Endothelial cell of umbilical vein (primary cell): Measurements from ENCODE around the gene CAT.

Experiments
- CTCF ChIP-seq, 2 donors: IDR thresholded peaks; 1 replicate in 1 of 2; 2 replicates in 1 of 2; pipeline ENCODE4 v1.5.1; 2011; ENCODE audit warnings: low read length in 2 of 2, mild to moderate bottlenecking in 2 of 2, moderate library complexity in 2 of 2, control low read depth in 1 of 2, inconsistent platforms in 1 of 2, low read depth in 1 of 2; ENCODE audit not compliant: insufficient read depth in 1 of 2; ENCODE audit errors: extremely low read depth in 1 of 2
- EZH2 ChIP-seq: IDR thresholded peaks from 2 replicates; pipeline ENCODE4 v1.6.1; 2012; ENCODE audit warnings: borderline replicate concordance, low read depth, mild to moderate bottlenecking, moderate library complexity, low read length, inconsistent platforms; ENCODE audit not compliant: severe bottlenecking
- JUN ChIP-seq: IDR thresholded peaks from 2 replicates; pipeline ENCODE4 v1.6.1; 2011; ENCODE audit warnings: borderline replicate concordance, low read depth; ENCODE audit not compliant: insufficient read length, insufficient read depth
- POLR2A ChIP-seq: IDR thresholded peaks from 2 replicates; pipeline ENCODE4 v1.6.1; 2012; ENCODE audit warnings: low read depth, mild to moderate bottlenecking, control low read depth, low read length
- POLR2AphosphoS5 ChIP-seq: IDR thresholded peaks from 2 replicates; pipeline ENCODE4 v1.6.1; 2012; ENCODE audit warnings: low read depth, mild to moderate bottlenecking, control low read depth, low read length, moderate library complexity; ENCODE audit not compliant: insufficient read depth

DNA sequence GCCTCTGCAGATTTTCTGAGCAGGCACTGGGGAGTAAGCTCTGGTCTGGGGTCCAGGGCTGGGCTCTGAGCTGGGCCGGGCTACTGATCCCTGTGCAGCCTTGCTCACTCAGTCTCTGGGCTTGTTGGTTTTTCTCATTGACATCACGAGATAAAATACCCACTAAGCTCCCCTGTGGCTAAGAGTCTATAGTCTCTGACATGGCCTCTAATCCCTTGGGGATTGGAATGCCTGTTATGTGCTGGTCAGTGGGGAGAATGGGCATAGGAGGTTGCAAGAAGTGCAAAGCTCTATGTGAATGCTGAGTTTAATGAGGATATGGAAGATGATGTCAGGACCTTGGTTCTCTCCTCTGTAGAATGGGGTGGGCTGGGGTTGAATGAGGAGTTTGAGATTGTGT, 51.6 kb downstream of the CAT start:
- TF ChIP-seq CTCF (IDR thresholded peaks at IDR 0.05; ENCODE audit: extremely low read depth in 1 of 2, insufficient read depth in 1 of 2, low read depth in 1 of 2, low read length in 2 of 2), result no peak
- no peak for TF ChIP-seq POLR2AphosphoS5
- no peak for TF ChIP-seq POLR2A
- TF ChIP-seq JUN, result no peak
- TF ChIP-seq EZH2, result no peak
